Measurements from ENCODE around the gene SFMBT1.

Gene SFMBT1

GRCh38 chr3:52895418-52895817 lies 150.5 kb downstream of the SFMBT1 start:
- TF ChIP-seq CTCF (IDR thresholded peaks at IDR 0.05; ENCODE audit: low read depth, low read length), result no peak
- DNase-seq (ENCODE audit: extremely low read depth, low read depth), result no peak

GRCh38 chr3:52894756-52895155 lies 151.1 kb downstream of the SFMBT1 start:
- no peak for TF ChIP-seq CTCF (IDR thresholded peaks at IDR 0.05; ENCODE audit: low read depth, low read length)
- no peak for DNase-seq (ENCODE audit: extremely low read depth, low read depth)

GRCh38 chr3:52893723-52894122 lies 152.2 kb downstream of the SFMBT1 start:
- no peak for TF ChIP-seq CTCF (IDR thresholded peaks at IDR 0.05; ENCODE audit: low read depth, low read length)
- no peak for DNase-seq (ENCODE audit: extremely low read depth, low read depth)

GRCh38 chr3:52892625-52893311 lies 153.1 kb downstream of the SFMBT1 start:
- no peak; the same call in none of the 2 replicates for TF ChIP-seq CTCF (IDR thresholded peaks at IDR 0.05; ENCODE audit: low read depth, low read length)
- DNase-seq (ENCODE audit: extremely low read depth, low read depth), result no peak

- no peak for DNase-seq (ENCODE audit: extremely low read depth, low read depth)
- no peak for TF ChIP-seq CTCF (IDR thresholded peaks at IDR 0.05; ENCODE audit: low read depth, low read length)
Observed at GRCh38 chr3:52892290-52892624, 153.6 kb downstream of the SFMBT1 start.

- TF ChIP-seq CTCF (IDR thresholded peaks at IDR 0.05; ENCODE audit: low read depth, low read length), result no peak
- DNase-seq (ENCODE audit: extremely low read depth, low read depth), result peak; percentile 60
Observed at GRCh38 chr3:52891615-52892081, 154.2 kb downstream of the SFMBT1 start.

- TF ChIP-seq CTCF (IDR thresholded peaks at IDR 0.05; ENCODE audit: low read depth, low read length), result no peak
- no peak for DNase-seq (ENCODE audit: extremely low read depth, low read depth)
Observed at GRCh38 chr3:52891164-52891563, 154.7 kb downstream of the SFMBT1 start.
